HL-60/S4 treated with retinoic acid at 250 ng/mL for 4 days and 3 days (cell line): ENCODE measurements around the gene HIGD1B.

Experiments
- in situ Hi-C: fragments of 300-500 bp; cut with MboI; formaldehyde crosslinking; loops from 2 replicates; pipeline ENCODE4 v1.7.0; 2022; ENCODE audit warnings: low sequenced_read_pairs

The HIGD1B gene

GRCh38 chr17:44832805-44833204, 14.9 kb upstream of the HIGD1B start:
- in situ Hi-C loops, result no loop called here

- in situ Hi-C loops, result no loop called here
These were observed 10.5 kb upstream of the HIGD1B start for GRCh38 chr17:44837196-44837595.

GRCh38 chr17:44840274-44840673, 7.4 kb upstream of the HIGD1B start:
- in situ Hi-C loops, result no loop called here

- in situ Hi-C loops, result no loop called here
These were observed 6.7 kb upstream of the HIGD1B start for GRCh38 chr17:44840936-44841335.

- in situ Hi-C loops, result no loop called here
These were observed 4.9 kb upstream of the HIGD1B start for GRCh38 chr17:44842748-44843147.

- in situ Hi-C loops, result no loop called here
These were observed 3.3 kb upstream of the HIGD1B start for GRCh38 chr17:44844390-44844830.

- in situ Hi-C loops, result no loop called here
These were observed 1.5 kb upstream of the HIGD1B start for GRCh38 chr17:44846206-44846605.

DNA sequence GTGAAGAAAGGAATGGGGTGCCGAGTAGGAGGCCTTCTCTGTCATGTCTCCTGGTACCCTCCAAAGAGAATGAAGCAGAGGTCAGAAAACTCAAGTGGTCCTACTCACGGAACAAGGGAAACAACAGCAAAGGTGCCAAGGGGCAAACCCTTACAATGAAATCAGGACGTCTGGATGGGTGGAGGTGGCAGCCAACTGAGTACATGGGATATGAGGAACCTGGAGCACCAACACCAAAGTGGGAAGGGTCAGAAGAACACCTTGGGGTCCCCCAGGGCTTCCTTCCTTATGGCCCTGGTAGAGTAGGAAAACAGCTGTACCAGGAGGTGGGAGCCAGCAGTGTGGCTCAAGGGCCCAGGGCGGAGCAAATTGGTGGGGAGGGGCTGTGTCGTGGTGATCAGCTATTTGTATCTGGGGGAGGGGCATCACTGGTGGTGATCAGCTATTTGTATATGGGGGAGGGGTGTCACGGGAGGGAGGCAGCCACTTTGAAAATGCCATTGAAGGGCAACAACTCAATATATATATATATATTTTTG, 643 bp downstream of the HIGD1B start:
- in situ Hi-C loops, result no loop called here

DNA sequence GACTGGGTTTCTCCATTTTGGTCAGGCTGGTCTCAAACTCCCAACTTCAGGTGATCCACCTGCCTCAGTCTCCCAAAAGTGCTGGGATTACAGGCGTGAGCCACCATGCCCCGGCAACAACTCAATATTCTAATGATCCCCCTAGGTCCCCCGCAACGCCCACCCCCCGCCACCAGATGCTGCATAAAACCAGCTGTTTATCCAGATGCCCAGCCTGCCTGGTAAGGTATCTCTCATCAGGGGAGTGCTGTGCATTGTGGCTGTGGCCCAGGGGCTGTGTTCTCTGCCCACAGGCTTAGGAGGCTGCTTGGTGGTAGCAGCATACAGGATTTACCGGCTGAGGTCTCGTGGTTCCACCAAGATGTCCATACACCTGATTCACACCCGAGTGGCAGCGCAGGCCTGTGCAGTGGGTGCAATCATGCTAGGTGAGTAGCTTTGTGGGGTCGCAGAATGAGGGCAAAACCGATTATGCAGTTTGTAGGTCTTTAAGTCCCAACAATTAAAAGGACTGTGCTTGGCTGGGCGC, 1.3 kb downstream of the HIGD1B start:
- in situ Hi-C loops, result no loop called here

DNA sequence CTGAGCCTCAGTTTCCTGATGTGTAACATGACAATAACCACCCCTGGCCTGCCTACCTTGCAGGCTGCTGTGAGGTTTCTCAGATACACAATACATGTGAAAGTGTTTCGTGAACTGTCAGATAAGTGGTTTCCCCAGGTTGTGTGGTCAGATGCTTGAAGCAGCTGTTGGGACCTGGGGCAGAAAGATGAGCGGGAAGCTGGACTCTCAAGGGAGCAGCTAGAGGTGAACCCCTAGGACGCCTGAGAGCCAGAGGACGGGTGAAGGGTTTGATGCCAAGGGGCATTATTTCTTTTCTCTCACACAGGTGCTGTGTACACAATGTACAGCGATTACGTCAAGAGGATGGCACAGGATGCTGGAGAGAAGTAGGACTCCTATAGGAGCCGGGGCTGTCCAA, 2.3 kb downstream of the HIGD1B start:
- in situ Hi-C loops, result loop anchor here (25.0 kb wide), 1 partner anchor 313 kb away; no protein-coding TSS in a partner anchor

DNA sequence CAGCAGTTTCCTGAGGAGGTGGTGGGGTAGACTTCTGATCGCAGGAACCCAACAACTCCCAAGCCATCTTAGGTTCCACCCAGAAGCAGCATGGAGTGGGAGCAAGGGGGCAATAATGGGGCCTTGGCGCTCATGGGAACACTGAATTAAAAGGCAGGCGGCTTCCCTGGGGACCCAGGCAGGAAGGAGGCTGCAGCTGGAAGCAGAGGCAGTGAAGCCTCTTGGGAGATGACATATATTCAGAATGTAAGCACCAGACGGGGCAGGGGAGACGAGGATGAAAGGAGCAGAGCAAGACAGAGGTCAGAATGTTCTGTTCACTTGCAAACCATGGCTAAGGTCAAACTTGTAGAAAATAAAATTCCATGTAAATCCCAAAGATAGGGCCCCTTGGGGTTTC, 2.9 kb downstream of the HIGD1B start:
- in situ Hi-C loops, result loop anchor here (25.0 kb wide), 1 partner anchor 313 kb away; no protein-coding TSS in a partner anchor

GRCh38 chr17:44854192-44854591, 6.5 kb downstream of the HIGD1B start:
- in situ Hi-C loops, result loop anchor here (25.0 kb wide), 1 partner anchor 317 kb away; no protein-coding TSS in a partner anchor

- in situ Hi-C loops, result loop anchor here (10.0 to 25.0 kb wide), 2 partner anchors 85 to 322 kb away; no protein-coding TSS in a partner anchor
These were observed 12.0 kb downstream of the HIGD1B start for GRCh38 chr17:44859701-44860100.

DNA sequence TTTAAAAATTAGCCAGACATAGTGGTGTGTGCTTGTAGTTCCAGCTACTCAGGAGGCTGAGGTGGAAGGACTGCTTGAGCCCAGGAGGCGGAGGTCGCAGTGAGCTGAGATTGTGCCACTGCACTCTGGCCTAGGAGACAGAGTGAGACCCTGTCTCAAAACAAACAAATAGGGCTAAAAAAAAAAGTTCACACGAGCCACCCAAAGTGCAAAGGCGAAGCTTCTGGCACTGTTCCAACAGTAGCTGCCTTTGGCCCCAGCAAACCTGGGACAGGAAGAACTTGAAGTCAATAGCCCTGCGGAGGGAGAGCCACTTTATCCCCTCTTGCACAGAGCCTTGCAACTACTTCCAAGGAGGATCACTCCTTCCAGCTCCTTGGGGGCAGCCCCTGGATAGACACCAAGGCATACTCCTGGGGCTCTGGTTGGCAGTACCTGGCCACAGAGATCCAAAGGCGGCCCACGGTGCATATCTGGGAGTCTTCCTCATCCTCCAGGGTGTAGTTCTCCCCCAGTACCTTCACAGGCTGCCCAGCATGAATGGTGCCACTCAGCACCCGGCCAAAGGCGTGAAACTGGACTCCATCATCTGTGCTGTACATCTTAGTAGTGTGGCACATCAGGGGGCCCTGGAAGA, 14.7 kb downstream of the HIGD1B start:
- in situ Hi-C loops, result loop anchor here (10.0 to 25.0 kb wide), 2 partner anchors 88 to 325 kb away; no protein-coding TSS in a partner anchor

DNA sequence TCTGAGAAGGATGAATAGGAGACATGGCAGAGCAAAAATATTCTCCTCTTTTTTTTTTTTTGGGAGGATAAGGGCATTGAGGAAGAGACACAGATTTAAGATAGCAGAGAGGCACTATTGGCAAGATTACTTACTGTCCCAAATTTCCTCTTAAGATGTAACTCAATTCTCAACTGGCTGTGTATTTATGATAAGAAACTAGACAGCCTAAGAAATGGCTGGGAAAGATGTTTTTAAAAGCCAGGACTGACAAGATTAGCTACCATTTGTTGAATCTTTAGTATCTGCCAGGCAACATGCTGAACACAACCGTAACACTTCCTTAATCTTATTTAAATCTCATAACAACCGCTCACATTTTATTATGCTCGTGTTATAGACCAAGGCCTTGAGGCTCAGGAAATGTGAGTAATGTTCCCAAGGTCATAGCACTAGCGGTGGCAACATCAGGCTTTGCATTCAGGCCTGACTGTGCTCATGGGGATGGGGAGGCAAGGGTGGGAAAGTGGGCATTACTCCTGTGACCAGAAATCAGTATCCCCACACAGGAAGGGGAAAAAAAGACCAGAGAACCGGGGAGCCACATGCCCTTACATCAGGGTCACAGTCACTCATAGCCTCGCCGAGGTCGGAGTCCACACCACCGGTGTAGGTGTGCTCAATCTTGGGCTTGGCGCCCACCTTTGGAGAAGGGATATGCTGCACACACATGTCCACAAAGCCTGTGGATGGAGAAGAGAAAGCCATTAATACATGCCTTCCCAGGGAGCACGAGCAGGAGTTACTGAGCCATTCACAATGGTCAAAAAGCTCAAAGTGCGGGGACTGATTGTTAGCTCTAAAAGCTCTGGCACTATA, 15.6 kb downstream of the HIGD1B start:
- in situ Hi-C loops, result loop anchor here (10.0 to 25.0 kb wide), 2 partner anchors 88 to 326 kb away; no protein-coding TSS in a partner anchor

DNA sequence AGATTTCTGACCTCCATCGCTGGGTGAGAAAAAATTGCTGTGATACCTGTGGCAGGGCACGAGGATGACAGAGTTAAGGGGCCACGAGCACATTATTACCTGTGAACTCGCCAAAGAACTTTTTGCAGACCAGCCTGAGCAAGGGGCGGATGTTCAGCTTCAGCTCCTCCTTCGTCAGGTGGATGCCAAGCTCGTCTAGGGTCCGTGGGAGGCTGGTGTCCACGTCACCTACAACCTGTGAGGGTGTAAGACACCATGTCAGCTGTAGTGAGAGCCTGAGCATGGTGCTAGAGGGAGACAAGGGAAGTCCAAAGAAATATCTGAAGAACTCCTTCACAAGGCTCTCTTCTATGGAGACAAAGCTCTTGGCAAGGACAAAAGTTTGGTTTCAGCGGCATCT, 17.1 kb downstream of the HIGD1B start:
- in situ Hi-C loops, result loop anchor here (10.0 to 25.0 kb wide), 2 partner anchors 90 to 328 kb away; no protein-coding TSS in a partner anchor

DNA sequence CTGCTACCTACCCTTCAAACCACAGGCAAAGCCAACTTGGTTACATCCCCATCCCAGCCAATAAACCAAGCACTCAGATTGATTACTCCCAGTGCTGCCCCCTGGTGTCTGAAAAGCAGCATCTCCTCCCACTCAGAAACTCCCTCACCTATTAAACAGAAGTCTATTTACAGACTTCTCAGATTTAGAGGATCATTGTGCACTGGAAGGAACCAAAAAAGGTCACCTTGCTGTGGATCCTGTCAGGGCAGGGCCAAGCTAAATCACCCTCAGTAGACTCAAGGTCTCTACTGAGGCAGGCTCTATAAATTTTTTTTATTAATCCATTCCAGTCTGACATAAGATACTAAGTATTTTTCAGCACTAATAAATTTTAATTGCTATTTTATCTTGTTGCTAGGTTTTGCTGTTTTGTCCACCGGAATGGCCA, 17.6 kb downstream of the HIGD1B start:
- in situ Hi-C loops, result loop anchor here (10.0 to 25.0 kb wide), 2 partner anchors 90 to 328 kb away; no protein-coding TSS in a partner anchor

DNA sequence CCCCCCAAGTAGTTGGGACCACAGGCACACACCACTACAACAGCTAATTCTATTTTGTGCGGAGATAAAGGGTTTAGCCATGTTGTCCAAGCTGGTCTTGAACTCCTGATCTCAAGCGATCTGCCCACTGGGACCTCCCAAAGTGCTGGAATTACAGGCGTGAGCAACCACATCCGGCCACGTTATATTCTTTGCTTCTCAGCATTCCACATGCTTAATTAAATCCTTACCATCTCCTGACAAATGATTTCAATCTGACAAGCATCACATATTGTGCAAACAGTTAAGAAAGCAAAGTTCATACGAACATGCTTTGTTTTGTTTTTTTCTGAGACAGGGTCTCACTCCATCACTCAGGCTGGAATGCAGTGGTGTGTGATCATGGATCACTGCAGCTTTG, 18.2 kb downstream of the HIGD1B start:
- in situ Hi-C loops, result loop anchor here (10.0 to 25.0 kb wide), 2 partner anchors 91 to 329 kb away; no protein-coding TSS in a partner anchor

GRCh38 chr17:44867841-44868240, 20.2 kb downstream of the HIGD1B start:
- in situ Hi-C loops, result loop anchor here (10.0 to 25.0 kb wide), 2 partner anchors 93 to 331 kb away; no protein-coding TSS in a partner anchor

GRCh38 chr17:44871556-44871955, 23.9 kb downstream of the HIGD1B start:
- in situ Hi-C loops, result loop anchor here (25.0 kb wide), 1 partner anchor 334 kb away; no protein-coding TSS in a partner anchor
